Umbilical cord (tissue), 2 donors: ENCODE measurements around the gene OPCML. TPM values are rescaled to one million over a fixed set of nuclear protein-coding genes. Genes with fewer than 3 reads are reported as not detected.

ENCODE experiments used
- DNase-seq: peaks from one replicate; pipeline ENCODE4 v3.0.0-alpha.2; 2015; ENCODE audit warnings: low spot score
- total RNA-seq: library from RNA; depleted of rRNA; stranded (reverse); fragments of >200 nt; gene quantifications from one replicate; pipeline ENCODE4 v1.2.3, GENCODE V29; 2014; ENCODE audit warnings: low replicate concordance; ENCODE audit not compliant: insufficient read depth

OPCML gene
- total RNA-seq, 1 donor from 2014 or later = 4.8 TPM

GRCh38 chr11:132751516-132752250 is 780.6 kb downstream of the OPCML start:
- DNase-seq = no peak

GRCh38 chr11:132746305-132746704 is 786.0 kb downstream of the OPCML start:
- DNase-seq = no peak

GRCh38 chr11:132745306-132745705 is 787.0 kb downstream of the OPCML start:
- DNase-seq = no peak

GRCh38 chr11:132744771-132745170 is 787.5 kb downstream of the OPCML start:
- DNase-seq = no peak

GRCh38 chr11:132743601-132744000 is 788.7 kb downstream of the OPCML start:
- no peak for DNase-seq

GRCh38 chr11:132742929-132743328 is 789.4 kb downstream of the OPCML start:
- no peak for DNase-seq

- no peak for DNase-seq
Observed at GRCh38 chr11:132734217-132734616, 798.1 kb downstream of the OPCML start.

- no peak for DNase-seq
Observed at GRCh38 chr11:132728026-132728425, 804.3 kb downstream of the OPCML start.

- no peak for DNase-seq
Observed at GRCh38 chr11:132721526-132721925, 810.8 kb downstream of the OPCML start.

- no peak for DNase-seq
Observed at GRCh38 chr11:132719684-132720083, 812.6 kb downstream of the OPCML start.

- peak; percentile 11 for DNase-seq
Observed at GRCh38 chr11:132718711-132719671, 813.3 kb downstream of the OPCML start.

GRCh38 chr11:132717824-132718223 is 814.5 kb downstream of the OPCML start:
- no peak for DNase-seq

- no peak for DNase-seq
Observed at GRCh38 chr11:132716037-132716436, 816.3 kb downstream of the OPCML start.

- DNase-seq = no peak
Observed at GRCh38 chr11:132714859-132715440, 817.4 kb downstream of the OPCML start.

GRCh38 chr11:132712466-132712865 is 819.8 kb downstream of the OPCML start:
- DNase-seq = no peak

- no peak for DNase-seq
Observed at GRCh38 chr11:132704781-132705375, 827.4 kb downstream of the OPCML start.

GRCh38 chr11:132692891-132693290 is 839.4 kb downstream of the OPCML start:
- DNase-seq = no peak

GRCh38 chr11:132691848-132692550 is 840.3 kb downstream of the OPCML start:
- DNase-seq = no peak

GRCh38 chr11:132686886-132687285 is 845.4 kb downstream of the OPCML start:
- DNase-seq = peak; percentile 11

- peak; percentile 2 for DNase-seq
Observed at GRCh38 chr11:132685174-132685611, 847.1 kb downstream of the OPCML start.

GRCh38 chr11:132683602-132684001 is 848.7 kb downstream of the OPCML start:
- DNase-seq = no peak
